Measurements from ENCODE around the gene GPR183. TPM values are rescaled to one million over a fixed set of nuclear protein-coding genes. Genes with fewer than 3 reads are reported as not detected.
A peak's percentile ranks its signal among the peaks of the same experiment; 100 is the strongest.

GPR183 gene
- polyA plus RNA-seq, 4 donors = 2.4 to 5.7 (median 5.5) TPM; not detected in 1

- no peaks in the 10 kb centered on the region for H3K27me3 ChIP-seq (ENCODE audit: control insufficient read depth in 3 of 3, insufficient read depth in 3 of 3, low read length in 3 of 3)
- no peak overlapping the region for H3K27ac ChIP-seq (ENCODE audit: low read depth in 1 of 3, low read length in 2 of 3)
- H3K4me1 ChIP-seq (ENCODE audit: control insufficient read depth in 3 of 3, insufficient read depth in 2 of 3, low read depth in 1 of 3, low read length in 2 of 3) = peaks cover 0 to 3% (median 0%) of the 10 kb centered on the region in 3 donors
- peaks cover 1 to 14% (median 3%) of the 10 kb centered on the region in 3 donors for H3K36me3 ChIP-seq (ENCODE audit: control insufficient read depth in 3 of 3, insufficient read depth in 2 of 3, low read depth in 1 of 3, low read length in 3 of 3)
- FAIRE-seq = no peak
- WGBS, 3 donors = 72 to 77% (median 73%) methylated on average over 8 of the region's 8 CpGs
- DNase-seq = no peak
- no peak overlapping the region for H3K4me3 ChIP-seq (ENCODE audit: low read depth in 1 of 3, low read length in 3 of 3)
- no peaks in the 10 kb centered on the region for H3K9me3 ChIP-seq (ENCODE audit: control insufficient read depth in 2 of 2, insufficient read depth in 1 of 2, low read depth in 1 of 2, low read length in 1 of 2)
Observed at GRCh38 chr13:99265162-99265800, 41.9 kb downstream of the GPR183 start.

GRCh38 chr13:99264051-99264450, 43.1 kb downstream of the GPR183 start:
- Histone ChIP-seq H3K36me3 (ENCODE audit: control insufficient read depth in 3 of 3, insufficient read depth in 2 of 3, low read depth in 1 of 3, low read length in 3 of 3) (peaks cover 3 to 19% (median 4%) of the 10 kb centered on the region in 3 donors), H3K4me1 (ENCODE audit: control insufficient read depth in 3 of 3, insufficient read depth in 2 of 3, low read depth in 1 of 3, low read length in 2 of 3) (peaks cover 0 to 6% (median 0%) of the 10 kb centered on the region in 3 donors), H3K27ac (ENCODE audit: low read depth in 1 of 3, low read length in 2 of 3) (peak overlapping the region in 1 of 3 donors; percentile 0), H3K27me3 (ENCODE audit: control insufficient read depth in 3 of 3, insufficient read depth in 3 of 3, low read length in 3 of 3) (no peaks in the 10 kb centered on the region), H3K4me3 (ENCODE audit: low read depth in 1 of 3, low read length in 3 of 3) (no peak overlapping the region), H3K9me3 (ENCODE audit: control insufficient read depth in 2 of 2, insufficient read depth in 1 of 2, low read depth in 1 of 2, low read length in 1 of 2) (no peaks in the 10 kb centered on the region)
- 33 to 75% (median 55%) methylated on average over 1 of the region's 1 CpG for WGBS, 3 donors
- DNase-seq = no peak
- no peak for FAIRE-seq

- H3K27ac ChIP-seq (ENCODE audit: low read depth in 1 of 3, low read length in 2 of 3) = no peak overlapping the region
- 78 to 95% (median 88%) methylated on average over 7 of the region's 7 CpGs for WGBS, 3 donors
- FAIRE-seq = no peak
Observed at GRCh38 chr13:99263126-99263785, 43.9 kb downstream of the GPR183 start.

GRCh38 chr13:99261059-99261458, 46.1 kb downstream of the GPR183 start:
- DNase-seq = peak in 1 of 2 donors; percentile 25
- 86 to 89% (median 89%) methylated on average over 1 of the region's 1 CpG for WGBS, 3 donors
- Histone ChIP-seq H3K36me3 (ENCODE audit: control insufficient read depth in 3 of 3, insufficient read depth in 2 of 3, low read depth in 1 of 3, low read length in 3 of 3) (peaks cover 3 to 10% (median 4%) of the 10 kb centered on the region in 3 donors), H3K4me1 (ENCODE audit: control insufficient read depth in 3 of 3, insufficient read depth in 2 of 3, low read depth in 1 of 3, low read length in 2 of 3) (peaks cover 0 to 6% (median 0%) of the 10 kb centered on the region in 3 donors), H3K27ac (ENCODE audit: low read depth in 1 of 3, low read length in 2 of 3) (peak overlapping the region in 1 of 3 donors; percentile 11), H3K4me3 (ENCODE audit: low read depth in 1 of 3, low read length in 3 of 3) (no peak overlapping the region), H3K9me3 (ENCODE audit: control insufficient read depth in 2 of 2, insufficient read depth in 1 of 2, low read depth in 1 of 2, low read length in 1 of 2) (no peaks in the 10 kb centered on the region), H3K27me3 (ENCODE audit: control insufficient read depth in 3 of 3, insufficient read depth in 3 of 3, low read length in 3 of 3) (no peaks in the 10 kb centered on the region)
- FAIRE-seq = no peak

More at GRCh38 chr13:99263126-99263785, 43.9 kb downstream of the GPR183 start:
- H3K27me3 ChIP-seq (ENCODE audit: control insufficient read depth in 3 of 3, insufficient read depth in 3 of 3, low read length in 3 of 3) = no peaks in the 10 kb centered on the region
- no peaks in the 10 kb centered on the region for H3K9me3 ChIP-seq (ENCODE audit: control insufficient read depth in 2 of 2, insufficient read depth in 1 of 2, low read depth in 1 of 2, low read length in 1 of 2)
- peaks cover 0 to 6% (median 0%) of the 10 kb centered on the region in 3 donors for H3K4me1 ChIP-seq (ENCODE audit: control insufficient read depth in 3 of 3, insufficient read depth in 2 of 3, low read depth in 1 of 3, low read length in 2 of 3)
- peaks cover 3 to 16% (median 4%) of the 10 kb centered on the region in 3 donors for H3K36me3 ChIP-seq (ENCODE audit: control insufficient read depth in 3 of 3, insufficient read depth in 2 of 3, low read depth in 1 of 3, low read length in 3 of 3)
- no peak for DNase-seq
- no peak overlapping the region for H3K4me3 ChIP-seq (ENCODE audit: low read depth in 1 of 3, low read length in 3 of 3)

DNA sequence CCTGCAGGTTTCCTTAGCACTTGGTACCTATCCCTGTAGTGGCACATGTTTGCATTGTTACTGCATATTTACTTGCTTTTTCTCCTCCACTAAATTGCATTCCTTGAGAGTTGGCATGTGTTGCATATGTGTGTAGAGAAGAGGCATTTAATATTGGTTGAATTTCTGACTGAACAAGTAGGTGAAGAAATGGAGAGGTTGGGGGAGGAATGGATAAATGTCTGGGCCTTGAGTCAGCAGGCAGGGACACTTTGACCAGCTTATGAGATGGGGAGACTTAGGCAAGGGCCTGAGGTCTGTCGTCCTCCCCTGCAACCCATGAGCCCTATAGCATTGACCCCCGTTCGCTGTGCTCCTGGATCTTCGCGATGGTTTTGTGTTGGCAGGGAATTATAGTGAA, 47.0 kb downstream of the GPR183 start:
- no peak overlapping the region for H3K4me3 ChIP-seq (ENCODE audit: low read depth in 1 of 3, low read length in 3 of 3)
- H3K4me1 ChIP-seq (ENCODE audit: control insufficient read depth in 3 of 3, insufficient read depth in 2 of 3, low read depth in 1 of 3, low read length in 2 of 3) = peaks cover 0 to 6% (median 0%) of the 10 kb centered on the region in 3 donors
- H3K9me3 ChIP-seq (ENCODE audit: control insufficient read depth in 2 of 2, insufficient read depth in 1 of 2, low read depth in 1 of 2, low read length in 1 of 2) = no peaks in the 10 kb centered on the region
- H3K36me3 ChIP-seq (ENCODE audit: control insufficient read depth in 3 of 3, insufficient read depth in 2 of 3, low read depth in 1 of 3, low read length in 3 of 3) = peaks cover 3 to 12% (median 5%) of the 10 kb centered on the region in 3 donors
- H3K27me3 ChIP-seq (ENCODE audit: control insufficient read depth in 3 of 3, insufficient read depth in 3 of 3, low read length in 3 of 3) = no peaks in the 10 kb centered on the region
- H3K27ac ChIP-seq (ENCODE audit: low read depth in 1 of 3, low read length in 2 of 3) = no peak overlapping the region
- DNase-seq = no peak
- WGBS, 3 donors = 83 to 91% (median 90%) methylated on average over 5 of the region's 5 CpGs
- no peak for FAIRE-seq

- Histone ChIP-seq H3K36me3 (ENCODE audit: control insufficient read depth in 3 of 3, insufficient read depth in 2 of 3, low read depth in 1 of 3, low read length in 3 of 3) (peaks cover 3 to 12% (median 9%) of the 10 kb centered on the region in 3 donors), H3K27me3 (ENCODE audit: control insufficient read depth in 3 of 3, insufficient read depth in 3 of 3, low read length in 3 of 3) (no peaks in the 10 kb centered on the region), H3K4me1 (ENCODE audit: control insufficient read depth in 3 of 3, insufficient read depth in 2 of 3, low read depth in 1 of 3, low read length in 2 of 3) (peaks cover 0 to 6% (median 0%) of the 10 kb centered on the region in 3 donors), H3K4me3 (ENCODE audit: low read depth in 1 of 3, low read length in 3 of 3) (no peak overlapping the region), H3K9me3 (ENCODE audit: control insufficient read depth in 2 of 2, insufficient read depth in 1 of 2, low read depth in 1 of 2, low read length in 1 of 2) (no peaks in the 10 kb centered on the region), H3K27ac (ENCODE audit: low read depth in 1 of 3, low read length in 2 of 3) (no peak overlapping the region)
- 55 to 78% (median 55%) methylated on average over 3 of the region's 3 CpGs for WGBS, 3 donors
- FAIRE-seq (no peak), DNase-seq (no peak)
Observed at GRCh38 chr13:99258946-99259345, 48.3 kb downstream of the GPR183 start.

- Histone ChIP-seq H3K4me1 (ENCODE audit: control insufficient read depth in 3 of 3, insufficient read depth in 2 of 3, low read depth in 1 of 3, low read length in 2 of 3) (peaks cover 0 to 6% (median 0%) of the 10 kb centered on the region in 3 donors), H3K4me3 (ENCODE audit: low read depth in 1 of 3, low read length in 3 of 3) (peak within 1 kb of the TSS in 1 of 3 donors; percentile 17), H3K27me3 (ENCODE audit: control insufficient read depth in 3 of 3, insufficient read depth in 3 of 3, low read length in 3 of 3) (no peaks in the 10 kb centered on the region), H3K27ac (ENCODE audit: low read depth in 1 of 3, low read length in 2 of 3) (peak within 1 kb of the TSS in 2 of 3 donors; percentile 41 to 54), H3K9me3 (ENCODE audit: control insufficient read depth in 2 of 2, insufficient read depth in 1 of 2, low read depth in 1 of 2, low read length in 1 of 2) (no peaks in the 10 kb centered on the region), H3K36me3 (ENCODE audit: control insufficient read depth in 3 of 3, insufficient read depth in 2 of 3, low read depth in 1 of 3, low read length in 3 of 3) (peaks cover 3 to 12% (median 9%) of the 10 kb centered on the region in 3 donors)
- 60 to 84% (median 64%) methylated on average over 4 of the region's 4 CpGs for WGBS, 3 donors
- no peak for FAIRE-seq
- DNase-seq = peak in 1 of 2 donors; percentile 43
Observed at GRCh38 chr13:99258210-99258860, 48.9 kb downstream of the GPR183 start, which contains the start of gene GPR18. TSS of gene GPR18 (minus strand) at chr13:99258379. CDS start at chr13:99255872, 2,507 bp downstream.

- 52 to 83% (median 66%) methylated on average over 2 of the region's 2 CpGs for WGBS, 3 donors
- H3K4me1 ChIP-seq (ENCODE audit: control insufficient read depth in 3 of 3, insufficient read depth in 2 of 3, low read depth in 1 of 3, low read length in 2 of 3) = peaks cover 0 to 6% (median 0%) of the 10 kb centered on the region in 3 donors
Observed at GRCh38 chr13:99257291-99257690, 49.9 kb downstream of the GPR183 start.

More at GRCh38 chr13:99257291-99257690, 49.9 kb downstream of the GPR183 start:
- Histone ChIP-seq H3K9me3 (ENCODE audit: control insufficient read depth in 2 of 2, insufficient read depth in 1 of 2, low read depth in 1 of 2, low read length in 1 of 2) (no peaks in the 10 kb centered on the region), H3K27me3 (ENCODE audit: control insufficient read depth in 3 of 3, insufficient read depth in 3 of 3, low read length in 3 of 3) (no peaks in the 10 kb centered on the region), H3K27ac (ENCODE audit: low read depth in 1 of 3, low read length in 2 of 3) (no peak overlapping the region), H3K36me3 (ENCODE audit: control insufficient read depth in 3 of 3, insufficient read depth in 2 of 3, low read depth in 1 of 3, low read length in 3 of 3) (peaks cover 3 to 12% (median 9%) of the 10 kb centered on the region in 3 donors), H3K4me3 (ENCODE audit: low read depth in 1 of 3, low read length in 3 of 3) (no peak overlapping the region)
- DNase-seq = no peak
- FAIRE-seq = no peak
